IMR-90 (cell line): ENCODE results near the gene DZIP1L. TPM values are rescaled to one million over a fixed set of nuclear protein-coding genes. Genes with fewer than 3 reads are reported as not detected.

Experiments used
- ATAC-seq: fragments of 200-7000 bp; cut with Tn5 transposase; 2 replicates; pipeline ENCODE4 v1.9.1; 2020; ENCODE audit warnings: low read depth, mild to moderate bottlenecking, moderate library complexity
- BruUV-seq: library from RNA; stranded (reverse); fragments of 400-500 nt; replicated peaks from 2 replicates; lab custom pipeline; 2021; lab: Mats Ljungman, UMichigan
- CTCF ChIA-PET: fragments of 300-600 bp; formaldehyde crosslinking; extraction: SDS; loops from one replicate; lab custom pipeline; 2021; ENCODE audit warnings: antibody characterized with exemption; lab: Yijun Ruan, JAX
- POLR2A ChIA-PET: fragments of 300-600 bp; sonication (Branson Sonifier 250); formaldehyde crosslinking; loops from one replicate; lab custom pipeline; 2022; ENCODE audit warnings: antibody characterized with exemption; ENCODE audit not compliant: unreplicated experiment; lab: Charles Lee
- DNase-seq: peaks from one replicate; pipeline ENCODE4 v3.0.0; 2013
- H2AFZ ChIP-seq: replicated peaks from 2 replicates; pipeline ENCODE3; 2013; ENCODE audit warnings: low read length, mild to moderate bottlenecking; ENCODE audit not compliant: poor library complexity
- H2AK5ac ChIP-seq: 2 replicates; pipeline ENCODE4 v1.6.1; 2013; ENCODE audit warnings: low read depth, low read length, inconsistent platforms
- H2AK9ac ChIP-seq: replicated peaks from 2 replicates; pipeline ENCODE3; 2013; ENCODE audit warnings: mild to moderate bottlenecking, low read depth, low read length, moderate library complexity; ENCODE audit not compliant: poor library complexity
- H2BK120ac ChIP-seq: 2 replicates; pipeline ENCODE4 v1.6.1; 2013; ENCODE audit warnings: low read depth, low read length, inconsistent platforms
- H2BK15ac ChIP-seq: 3 replicates; pipeline ENCODE4 v1.6.1; 2013; ENCODE audit warnings: low read depth, low read length, inconsistent platforms
- H2BK20ac ChIP-seq: 2 replicates; pipeline ENCODE4 v1.6.1; 2013; ENCODE audit warnings: low read depth, mild to moderate bottlenecking, inconsistent platforms, low read length, moderate library complexity
- H2BK5ac ChIP-seq: 2 replicates; pipeline ENCODE4 v1.6.1; 2013; ENCODE audit warnings: mild to moderate bottlenecking, low read depth, low read length, inconsistent platforms; ENCODE audit not compliant: poor library complexity, severe bottlenecking
- H3K14ac ChIP-seq: replicated peaks from 2 replicates; pipeline ENCODE4 v1.6.1; 2013; ENCODE audit warnings: low read depth, low read length, inconsistent platforms
- H3K18ac ChIP-seq: 2 replicates; pipeline ENCODE4 v1.6.1; 2013; ENCODE audit warnings: low read depth, low read length, control low read depth
- H3K23ac ChIP-seq: 2 replicates; pipeline ENCODE4 v1.6.1; 2013; ENCODE audit warnings: low read depth, low read length, inconsistent platforms
- H3K27ac ChIP-seq: 2 replicates; pipeline ENCODE4 v1.5.1; 2013; ENCODE audit warnings: mild to moderate bottlenecking, control low read depth, low read length; ENCODE audit not compliant: insufficient read depth
- H3K27me3 ChIP-seq: 2 replicates; pipeline ENCODE4 v1.6.1; 2013; ENCODE audit warnings: low read length; ENCODE audit not compliant: control insufficient read depth, insufficient read depth
- H3K36me3 ChIP-seq: 2 replicates; pipeline ENCODE4 v1.6.1; 2013; ENCODE audit warnings: low read length, mixed read lengths; ENCODE audit not compliant: control insufficient read depth, insufficient read depth
- H3K4ac ChIP-seq: 2 replicates; pipeline ENCODE4 v1.6.1; 2013; ENCODE audit warnings: low read depth, low read length, inconsistent platforms
- H3K4me1 ChIP-seq: 2 replicates; pipeline ENCODE4 v1.6.1; 2013; ENCODE audit warnings: low read length, mixed read lengths; ENCODE audit not compliant: control insufficient read depth, insufficient read depth
- H3K4me2 ChIP-seq: 2 replicates; pipeline ENCODE4 v1.6.1; 2013; ENCODE audit warnings: low read depth, mild to moderate bottlenecking, control low read depth, low read length, moderate library complexity
- H3K4me3 ChIP-seq: 2 replicates; pipeline ENCODE4 v1.5.1; 2013; ENCODE audit warnings: low read depth, mild to moderate bottlenecking, control low read depth, low read length, moderate library complexity; ENCODE audit not compliant: insufficient read depth
- H3K56ac ChIP-seq: 2 replicates; pipeline ENCODE4 v1.6.1; 2013; ENCODE audit warnings: low read length, inconsistent platforms; ENCODE audit not compliant: insufficient read depth; ENCODE audit errors: extremely low read depth
- H3K79me1 ChIP-seq, 2 experiments: 2 replicates each; pipeline ENCODE4 v1.6.1; 2013; ENCODE audit warnings: low read length in 2 of 2, inconsistent platforms in 1 of 2, low read depth in 1 of 2
- H3K9ac ChIP-seq: 2 replicates; pipeline ENCODE4 v1.6.1; 2013; ENCODE audit warnings: low read depth, low read length, control low read depth
- H3K9me1 ChIP-seq: 2 replicates; pipeline ENCODE4 v1.6.1; 2013; ENCODE audit warnings: low read length, inconsistent platforms; ENCODE audit not compliant: insufficient read depth
- H3K9me3 ChIP-seq: 2 replicates; pipeline ENCODE4 v1.6.1; 2013; ENCODE audit warnings: low read length; ENCODE audit not compliant: control insufficient read depth, insufficient read depth
- H4K20me1 ChIP-seq: 2 replicates; pipeline ENCODE4 v1.6.1; 2013; ENCODE audit warnings: low read length, inconsistent platforms; ENCODE audit not compliant: insufficient read depth
- H4K5ac ChIP-seq: 2 replicates; pipeline ENCODE4 v1.6.1; 2013; ENCODE audit warnings: mild to moderate bottlenecking, low read depth, low read length, control low read depth
- H4K8ac ChIP-seq, 2 experiments: 2 replicates each; pipeline ENCODE4 v1.6.1; 2013; ENCODE audit warnings: low read depth in 2 of 2, low read length in 2 of 2, control low read depth in 1 of 2, inconsistent platforms in 1 of 2
- H4K91ac ChIP-seq: 2 replicates; pipeline ENCODE4 v1.6.1; 2013; ENCODE audit warnings: low read depth, low read length, inconsistent platforms; ENCODE audit not compliant: insufficient read depth
- CEBPB ChIP-seq: IDR thresholded peaks from 2 replicates; pipeline ENCODE4 v1.6.1; 2012; ENCODE audit warnings: low read depth, low read length, improper control_type of control experiment
- CHD1 ChIP-seq: IDR thresholded peaks from 2 replicates; pipeline ENCODE4 v1.6.1; 2012; ENCODE audit warnings: low read depth, low read length, improper control_type of control experiment
- MAFK ChIP-seq: IDR thresholded peaks from 2 replicates; pipeline ENCODE4 v1.6.1; 2012; ENCODE audit warnings: low read depth, low read length, improper control_type of control experiment
- RAD21 ChIP-seq: IDR thresholded peaks from 2 replicates; pipeline ENCODE4 v1.6.1; 2012; ENCODE audit warnings: low read length, improper control_type of control experiment
- WGBS, 2 experiments: methylation state at CpG; one replicate each; pipeline versions ENCODE4 v1.1.5 to v1.1.7; 2013; ENCODE audit warnings: missing lambda C conversion rate in 2 of 2; ENCODE audit not compliant: insufficient read length in 1 of 2; ENCODE audit errors: extremely low coverage in 2 of 2; 5-methylcytosine and 5-hydroxymethylcytosine counted together
- dilution Hi-C: fragments of 300-500 bp; cut with HindIII; formaldehyde crosslinking; loops from one replicate; pipeline ENCODE4 v1.14.3; 2018; ENCODE audit warnings: low sequenced_read_pairs; ENCODE audit not compliant: unreplicated experiment
- in situ Hi-C: fragments of 300-500 bp; cut with MboI; formaldehyde crosslinking; loops from 3 replicates; pipeline ENCODE4 v1.14.3; 2019; ENCODE audit warnings: low sequenced_read_pairs, inconsistent platforms, mixed read lengths
- intact Hi-C: fragments of 100-400 bp; cut with micrococcal nuclease; formaldehyde crosslinking; loops from 2 replicates; pipeline ENCODE4 v1.10.0; 2022
- polyA plus RNA-seq, 3 experiments: library from polyadenylated mRNA; depleted of rRNA; stranded (reverse); fragments of >200 nt; gene quantifications; 2 replicates each; pipeline ENCODE4 v1.2.3, GENCODE V29; 2012; ENCODE audit warnings: low replicate concordance in 1 of 3
- total RNA-seq: library from RNA; depleted of rRNA; stranded (reverse); fragments of >200 nt; gene quantifications from 2 replicates; pipeline ENCODE4 v1.2.3, GENCODE V29; 2012

DZIP1L gene
- total and polyA plus RNA-seq, 2 of the 4 experiments (the other 2 are of a cell fraction), result 12.9 to 14.7 TPM

DNA sequence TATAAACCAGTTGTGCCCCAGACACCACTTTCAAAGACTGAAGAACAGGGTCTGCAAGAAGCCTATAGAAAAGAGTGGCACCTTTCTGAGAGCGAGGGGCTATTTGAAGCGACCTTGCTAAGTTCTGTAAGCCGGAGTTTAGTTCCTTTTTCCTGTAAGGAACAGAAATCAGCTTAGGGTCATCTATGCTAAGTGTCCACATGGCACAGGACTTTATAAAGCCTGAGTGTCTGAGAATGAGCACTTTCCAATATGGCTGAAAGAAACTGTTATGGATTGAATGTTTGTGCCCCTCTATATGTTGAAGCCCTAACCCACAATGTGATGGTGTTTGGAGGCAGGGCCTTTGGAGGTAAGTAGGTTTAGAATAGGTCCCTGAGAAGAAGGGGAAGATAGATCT, 20.8 kb upstream of the DZIP1L start:
- BruUV-seq, result no TSS peak
- ChIA-PET CTCF (no interaction called here), POLR2A (no interaction called here)
- Histone ChIP-seq H2BK120ac (no peak overlapping the region), H2AK9ac (no peak overlapping the region), H4K20me1 (no peaks in the 10 kb centered on the region), H4K91ac (no peak overlapping the region), H3K14ac (no peak overlapping the region), H3K23ac (no peak overlapping the region), H2BK20ac (no peak overlapping the region), H3K9me3 (no peaks in the 10 kb centered on the region), H3K4me1 (peaks cover under 1% of the 10 kb centered on the region; the same call in 1 of the 2 replicates), H3K79me1 (no peaks in the 10 kb centered on the region), H2AFZ (no peak overlapping the region), H3K4me2 (no peak overlapping the region), H2BK5ac (no peak overlapping the region), H3K4ac (no peak overlapping the region), H3K9me1 (no peaks in the 10 kb centered on the region), H2BK15ac (no peak overlapping the region), H3K27ac (no peak overlapping the region), H3K9ac (no peak overlapping the region), H4K8ac (no peak overlapping the region), H3K18ac (no peak overlapping the region), H4K5ac (no peak overlapping the region), H3K36me3 (no peaks in the 10 kb centered on the region), H2AK5ac (no peak overlapping the region), H3K27me3 (peaks cover 14% of the 10 kb centered on the region), H3K56ac (no peak overlapping the region), H3K4me3 (no peak overlapping the region)
- DNase-seq (no peak), ATAC-seq (no peak)
- in situ Hi-C loops, result no loop called here
- 72% methylated on average over 3 of the region's 3 CpGs; no CpG with 5 or more reads in 1 of the 2 experiments for WGBS, 2 experiments
- intact Hi-C loops, result no loop called here
- dilution Hi-C loops, result no loop called here
- TF ChIP-seq RAD21 (no peak), CEBPB (no peak), MAFK (no peak), CHD1 (no peak)
